Endothelial cell of umbilical vein (primary cell): ENCODE data around the gene FAU. TPM values are rescaled to one million over a fixed set of nuclear protein-coding genes. Genes with fewer than 3 reads are reported as not detected.

Experiments
- BruUV-seq: library from RNA; stranded (reverse); fragments of 400-500 nt; replicated peaks from 2 replicates; lab custom pipeline; 2021; lab: Mats Ljungman, UMichigan
- CTCF ChIA-PET: fragments of 300-600, 350-600 bp; sonication (Branson Sonifier 250); formaldehyde crosslinking; loops from one replicate; lab custom pipeline; 2021; ENCODE audit warnings: antibody characterized with exemption, inconsistent platforms; lab: Charles Lee
- POLR2A ChIA-PET: fragments of 300-600, 350-600 bp; sonication (Branson Sonifier 250); formaldehyde crosslinking; loops from one replicate; lab custom pipeline; 2021; ENCODE audit warnings: antibody characterized with exemption, inconsistent platforms; lab: Charles Lee
- DNase-seq: peaks from one replicate; pipeline ENCODE4 v3.0.0-alpha.2; 2011; ENCODE audit warnings: low read depth, low spot score
- FAIRE-seq: peaks from 2 replicates; lab custom pipeline; 2011; peaks lifted over from hg19 to GRCh38; lab: Jason Lieb, UNC
- H2AFZ ChIP-seq: 2 replicates; pipeline ENCODE4 v1.6.0; 2012; ENCODE audit warnings: low read depth, low read length, control low read depth, inconsistent platforms
- H3K27ac ChIP-seq: 2 replicates; pipeline ENCODE4 v1.5.1; 2011; ENCODE audit warnings: low read depth, mild to moderate bottlenecking, control low read depth, low read length, moderate library complexity; ENCODE audit not compliant: insufficient read depth
- H3K27me3 ChIP-seq, 2 experiments: 2 replicates each; pipeline versions ENCODE4 v1.6.0 to v1.6.1; 2011; ENCODE audit warnings: low read length in 2 of 2, mixed read lengths in 1 of 2; ENCODE audit not compliant: control insufficient read depth in 2 of 2, insufficient read depth in 2 of 2
- H3K36me3 ChIP-seq, 2 experiments: 2 replicates in 1 of 2; 3 replicates in 1 of 2; pipeline ENCODE4 v1.5.1; 2011; ENCODE audit warnings: low read length in 2 of 2, mild to moderate bottlenecking in 1 of 2, moderate library complexity in 1 of 2; ENCODE audit not compliant: control insufficient read depth in 2 of 2, insufficient read depth in 2 of 2; ENCODE audit errors: extremely low read depth in 1 of 2
- H3K4me1 ChIP-seq: 3 replicates; pipeline ENCODE4 v1.5.1; 2011; ENCODE audit warnings: mild to moderate bottlenecking, low read length; ENCODE audit not compliant: control insufficient read depth, insufficient read depth; ENCODE audit errors: extremely low read depth
- H3K4me2 ChIP-seq: 2 replicates; pipeline ENCODE4 v1.6.1; 2011; ENCODE audit warnings: low read length, control low read depth, mixed read lengths; ENCODE audit not compliant: insufficient read depth
- H3K4me3 ChIP-seq, 3 experiments: fragments of 200-600 bp in 1 of 3; sonication (generic), shearing (Covaris generic) in 1 of 3; replicated peaks in 1 of 3; 2 replicates each; pipeline ENCODE4 v1.5.1; 2011 to 2016; ENCODE audit warnings: control low read depth in 3 of 3, low read length in 3 of 3, mild to moderate bottlenecking in 2 of 3, inconsistent platforms in 1 of 3, low read depth in 1 of 3, moderate library complexity in 1 of 3; ENCODE audit not compliant: insufficient read depth in 1 of 3
- H3K79me2 ChIP-seq: 2 replicates; pipeline ENCODE4 v1.6.0; 2012; ENCODE audit warnings: low read length, inconsistent platforms; ENCODE audit not compliant: control insufficient read depth, insufficient read depth
- H3K9ac ChIP-seq: replicated peaks from 2 replicates; pipeline ENCODE3; 2011; ENCODE audit warnings: low read length, control low read depth; ENCODE audit not compliant: insufficient read depth; ENCODE audit errors: extremely low read depth
- H3K9me1 ChIP-seq: replicated peaks from 3 replicates; pipeline ENCODE4 v1.6.0; 2011; ENCODE audit warnings: mild to moderate bottlenecking, low read length; ENCODE audit not compliant: control insufficient read depth, insufficient read depth; ENCODE audit errors: extremely low read depth
- H3K9me3 ChIP-seq: replicated peaks from 2 replicates; pipeline ENCODE4 v1.5.1; 2012; ENCODE audit warnings: low read length, inconsistent platforms; ENCODE audit not compliant: control insufficient read depth, insufficient read depth
- H4K20me1 ChIP-seq: replicated peaks from 2 replicates; pipeline ENCODE3; 2011; ENCODE audit warnings: mild to moderate bottlenecking, low read length; ENCODE audit not compliant: control insufficient read depth, insufficient read depth; ENCODE audit errors: extremely low read depth
- EZH2 ChIP-seq: IDR thresholded peaks from 2 replicates; pipeline ENCODE4 v1.6.1; 2012; ENCODE audit warnings: borderline replicate concordance, low read depth, mild to moderate bottlenecking, moderate library complexity, low read length, inconsistent platforms; ENCODE audit not compliant: severe bottlenecking
- FOS ChIP-seq: IDR thresholded peaks from 2 replicates; pipeline ENCODE4 v1.6.1; 2011; ENCODE audit warnings: mild to moderate bottlenecking, low read length, moderate library complexity, borderline replicate concordance; ENCODE audit not compliant: insufficient read depth
- GATA2 ChIP-seq: IDR thresholded peaks from 2 replicates; pipeline ENCODE4 v1.7.0; 2011; ENCODE audit warnings: low read depth, mild to moderate bottlenecking, moderate library complexity, mixed read lengths, low read length; ENCODE audit not compliant: insufficient read length, insufficient read depth
- JUN ChIP-seq: IDR thresholded peaks from 2 replicates; pipeline ENCODE4 v1.6.1; 2011; ENCODE audit warnings: borderline replicate concordance, low read depth; ENCODE audit not compliant: insufficient read length, insufficient read depth
- MYC ChIP-seq: IDR thresholded peaks from one replicate; pipeline ENCODE4 v1.6.1; 2011; ENCODE audit warnings: mild to moderate bottlenecking, low read depth, low read length
- POLR2A ChIP-seq: IDR thresholded peaks from 2 replicates; pipeline ENCODE4 v1.6.1; 2012; ENCODE audit warnings: low read depth, mild to moderate bottlenecking, control low read depth, low read length
- POLR2AphosphoS5 ChIP-seq: IDR thresholded peaks from 2 replicates; pipeline ENCODE4 v1.6.1; 2012; ENCODE audit warnings: low read depth, mild to moderate bottlenecking, control low read depth, low read length, moderate library complexity; ENCODE audit not compliant: insufficient read depth
- dilution Hi-C: fragments of 300-500 bp; cut with MboI; formaldehyde crosslinking; loops from one replicate; pipeline ENCODE4 v1.15.0; 2019; ENCODE audit warnings: low sequenced_read_pairs; ENCODE audit not compliant: extremely low pct_ligation_motif_present
- intact Hi-C: fragments of 100-400 bp; cut with micrococcal nuclease; formaldehyde crosslinking; loops from one replicate; pipeline ENCODE4 v1.10.0; 2022
- polyA plus RNA-seq, 4 experiments: library from polyadenylated mRNA; depleted of rRNA in 3 of 4; stranded (reverse) in 3 of 4; unstranded in 1 of 4; fragments of >200 nt; gene quantifications; 2 replicates each; pipeline versions ENCODE4 v1.2.1 to v1.2.3, GENCODE V29; 2011 to 2012; ENCODE audit warnings: missing spikeins in 1 of 4
- total RNA-seq: library from RNA; stranded (reverse); gene quantifications from 2 replicates; pipeline ENCODE4 v1.2.3, GENCODE V29; 2021
- TF ChIP-seq, protein P1 (sequence below), 2 donors: IDR thresholded peaks; 1 replicate in 1 of 2; 2 replicates in 1 of 2; pipeline ENCODE4 v1.5.1; 2011; ENCODE audit warnings: low read length in 2 of 2, mild to moderate bottlenecking in 2 of 2, moderate library complexity in 2 of 2, control low read depth in 1 of 2, inconsistent platforms in 1 of 2, low read depth in 1 of 2; ENCODE audit not compliant: insufficient read depth in 1 of 2; ENCODE audit errors: extremely low read depth in 1 of 2
- TF ChIP-seq, protein P2 (sequence below): IDR thresholded peaks from 2 replicates; pipeline ENCODE4 v1.6.1; 2011; ENCODE audit not compliant: insufficient read depth, insufficient read length

FAU gene
- total and polyA plus RNA-seq, 2 donors (not counting 3 experiments of a cell fraction or from before 2014, with no cell fraction given) = 741 to 746 TPM

DNA sequence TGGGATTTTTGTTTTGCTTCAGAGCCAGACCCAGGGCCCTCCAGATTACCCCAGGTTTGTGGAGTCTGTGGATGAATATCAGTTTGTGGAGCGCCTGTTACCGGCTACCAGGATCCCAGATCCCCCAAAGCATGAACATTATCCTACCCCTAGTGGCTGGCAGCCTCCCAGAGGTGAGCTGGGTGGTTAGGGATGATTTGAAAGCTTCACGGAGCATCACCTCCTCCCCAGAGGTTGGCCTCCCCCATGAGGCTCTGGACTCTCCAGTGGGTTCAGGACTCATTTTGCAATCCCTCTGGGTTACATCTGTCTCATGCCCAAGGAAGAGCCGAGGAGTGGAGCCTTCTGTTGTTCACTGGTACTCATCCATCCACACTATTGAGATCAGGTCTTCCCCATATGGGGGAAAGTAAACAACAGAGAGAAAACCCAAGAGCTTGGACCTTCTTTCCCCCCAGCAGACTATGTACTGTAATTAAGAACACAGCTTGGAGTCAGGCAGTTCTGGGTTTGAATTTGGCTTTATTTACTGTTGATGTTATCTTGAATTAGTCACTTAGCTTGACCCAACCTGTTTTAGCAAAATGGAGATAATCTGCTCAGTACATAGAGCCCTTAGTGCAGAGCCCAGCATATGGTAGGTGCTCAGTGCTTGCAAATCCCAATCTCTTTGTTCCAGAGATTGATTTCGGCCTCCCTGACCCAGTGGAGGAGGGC lies 2.7 kb upstream of the FAU start:
- DNase-seq (no peak), FAIRE-seq (no peak)
- H3K4me1 ChIP-seq = peaks cover 11% of the 10 kb centered on the region
- peaks cover 17 to 44% of the 10 kb centered on the region in 2 experiments for H3K36me3 ChIP-seq
- H3K27ac ChIP-seq = no peak overlapping the region
- H3K79me2 ChIP-seq = peaks cover 33% of the 10 kb centered on the region
- TF ChIP-seq EZH2 (no peak), FOS (no peak)
- dilution Hi-C loops (no loop called here), intact Hi-C loops (no loop called here)
- no peaks in the 10 kb centered on the region for H3K9me1 ChIP-seq
- TSS peak; percentile 0 for BruUV-seq
- H3K9ac ChIP-seq = no peak overlapping the region
- no peaks in the 10 kb centered on the region for H3K9me3 ChIP-seq
- H2AFZ ChIP-seq = no peak overlapping the region
- no peaks in the 10 kb centered on the region for H3K27me3 ChIP-seq
- no peak overlapping the region for H3K4me2 ChIP-seq
- CTCF ChIA-PET = interaction anchor here (1.0 kb wide), 1 partner anchor 80 kb away, joined by 3 read pairs; no protein-coding TSS in a partner anchor
- no peaks in the 10 kb centered on the region for H4K20me1 ChIP-seq
- POLR2A ChIA-PET = no interaction called here
- H3K4me3 ChIP-seq = no peak overlapping the region

DNA sequence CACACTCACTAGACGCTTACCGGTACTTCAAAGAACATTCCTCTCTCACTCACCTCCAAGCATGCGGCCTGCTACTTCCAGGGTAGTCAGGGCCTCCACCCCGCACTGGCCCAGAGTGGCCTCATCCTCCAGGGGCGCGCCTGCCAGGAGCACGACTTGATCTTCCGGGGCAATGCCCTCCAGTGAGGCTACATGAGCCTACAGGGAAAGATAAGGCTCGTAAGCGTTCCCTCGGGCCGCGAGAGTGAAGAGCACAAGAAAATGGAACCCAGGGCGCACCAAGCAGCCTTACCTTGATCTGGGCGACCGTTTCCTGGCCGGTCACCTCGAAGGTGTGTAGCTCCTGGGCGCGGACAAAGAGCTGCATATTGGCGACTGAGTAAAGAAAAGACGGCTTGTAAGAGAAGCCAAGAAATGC lies 478 bp downstream of the FAU start:
- H3K27me3 ChIP-seq = no peaks in the 10 kb centered on the region
- H3K4me2 ChIP-seq = peak overlapping the region; percentile 66
- H2AFZ ChIP-seq = no peak overlapping the region
- H3K36me3 ChIP-seq = peaks cover 7 to 24% of the 10 kb centered on the region in 2 experiments
- no peaks in the 10 kb centered on the region for H4K20me1 ChIP-seq
- ChIA-PET CTCF (interaction anchor here (0.9 to 3.4 kb wide), 4 partner anchors 10 to 60 kb away, joined by 3 to 45 read pairs (median 10); partner anchors contain the start of genes CAPN1, SYVN1 and TM7SF2), POLR2A (interaction anchor here (0.8 to 1.9 kb wide), 4 partner anchors 14 to 140 kb away, joined by 3 to 7 read pairs (median 6); partner anchors contain the start of gene POLA2)
- peak overlapping the region; percentile 53 for H3K27ac ChIP-seq
- dilution Hi-C loops = no loop called here
- peaks cover 15% of the 10 kb centered on the region for H3K4me1 ChIP-seq
- FAIRE-seq = peak; percentile 56
- intact Hi-C loops = no loop called here
- H3K9ac ChIP-seq = peak overlapping the region; percentile 90
- BruUV-seq = TSS peak; percentile 63
- H3K9me1 ChIP-seq = no peaks in the 10 kb centered on the region
- no peaks in the 10 kb centered on the region for H3K9me3 ChIP-seq
- H3K4me3 ChIP-seq = peak overlapping the region; percentile 48 to 94 (median 82)
- TF ChIP-seq, protein P1, sequence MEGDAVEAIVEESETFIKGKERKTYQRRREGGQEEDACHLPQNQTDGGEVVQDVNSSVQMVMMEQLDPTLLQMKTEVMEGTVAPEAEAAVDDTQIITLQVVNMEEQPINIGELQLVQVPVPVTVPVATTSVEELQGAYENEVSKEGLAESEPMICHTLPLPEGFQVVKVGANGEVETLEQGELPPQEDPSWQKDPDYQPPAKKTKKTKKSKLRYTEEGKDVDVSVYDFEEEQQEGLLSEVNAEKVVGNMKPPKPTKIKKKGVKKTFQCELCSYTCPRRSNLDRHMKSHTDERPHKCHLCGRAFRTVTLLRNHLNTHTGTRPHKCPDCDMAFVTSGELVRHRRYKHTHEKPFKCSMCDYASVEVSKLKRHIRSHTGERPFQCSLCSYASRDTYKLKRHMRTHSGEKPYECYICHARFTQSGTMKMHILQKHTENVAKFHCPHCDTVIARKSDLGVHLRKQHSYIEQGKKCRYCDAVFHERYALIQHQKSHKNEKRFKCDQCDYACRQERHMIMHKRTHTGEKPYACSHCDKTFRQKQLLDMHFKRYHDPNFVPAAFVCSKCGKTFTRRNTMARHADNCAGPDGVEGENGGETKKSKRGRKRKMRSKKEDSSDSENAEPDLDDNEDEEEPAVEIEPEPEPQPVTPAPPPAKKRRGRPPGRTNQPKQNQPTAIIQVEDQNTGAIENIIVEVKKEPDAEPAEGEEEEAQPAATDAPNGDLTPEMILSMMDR (IDR thresholded peaks at IDR 0.05; ENCODE audit: extremely low read depth in 1 of 2, insufficient read depth in 1 of 2, low read depth in 1 of 2, low read length in 2 of 2) = no peak
- TF ChIP-seq POLR2AphosphoS5 (no peak), GATA2 (no peak), MYC (no peak), EZH2 (no peak), JUN (no peak), POLR2A (no peak), FOS (no peak)
- TF ChIP-seq, protein P2, sequence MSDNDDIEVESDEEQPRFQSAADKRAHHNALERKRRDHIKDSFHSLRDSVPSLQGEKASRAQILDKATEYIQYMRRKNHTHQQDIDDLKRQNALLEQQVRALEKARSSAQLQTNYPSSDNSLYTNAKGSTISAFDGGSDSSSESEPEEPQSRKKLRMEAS = no peak
- DNase-seq = no peak
- H3K79me2 ChIP-seq = peaks cover 34% of the 10 kb centered on the region
